ENCODE measurements around the gene PITPNB. TPM values are rescaled to one million over a fixed set of nuclear protein-coding genes. Genes with fewer than 3 reads are reported as not detected.

PITPNB gene
- total RNA-seq, 1 experiment from 2014 or later, result 29.5 TPM

DNA sequence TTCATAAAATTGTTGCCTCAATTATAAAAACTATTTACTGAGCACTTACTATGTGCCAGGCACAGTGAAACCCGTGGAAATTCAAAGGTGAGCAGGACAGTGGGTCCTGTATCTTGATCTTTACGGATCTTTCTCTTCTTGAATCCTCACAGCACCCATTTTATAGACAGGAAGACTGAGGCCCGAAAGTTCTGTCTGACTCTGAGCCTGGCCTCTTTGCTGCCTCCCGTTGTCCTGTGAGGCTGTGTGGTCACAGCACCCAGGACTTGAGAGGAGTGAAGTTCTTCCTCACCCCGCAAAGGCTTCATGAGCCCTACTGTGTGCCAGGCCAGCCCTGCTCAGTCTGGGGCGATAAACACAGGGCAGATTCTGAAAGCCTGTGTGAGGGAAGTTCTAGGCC is 104.1 kb downstream of the PITPNB start:
- DNase-seq (ENCODE audit: low spot score), result no peak
- in situ Hi-C loops (cut with HindIII; ENCODE audit: low sequenced_read_pairs), result no loop called here

DNA sequence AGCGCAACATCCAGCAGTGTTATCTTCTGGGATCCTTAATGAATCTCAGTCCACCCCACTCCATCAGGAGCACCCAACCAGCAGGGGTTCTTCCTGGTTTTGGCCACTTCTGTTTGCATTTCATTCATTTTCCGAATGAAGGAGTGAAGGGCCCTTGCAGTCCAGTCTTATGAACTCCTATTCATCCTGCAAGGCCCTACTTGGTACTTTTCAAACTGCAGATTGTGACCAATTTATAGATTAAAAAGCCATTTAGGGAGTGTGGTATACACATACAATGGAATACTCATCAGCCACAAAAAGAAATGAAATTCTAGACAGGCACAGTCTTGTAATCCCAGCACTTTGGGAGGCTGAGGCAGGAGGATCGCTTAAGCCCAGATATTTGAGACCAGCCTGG is 107.3 kb downstream of the PITPNB start:
- in situ Hi-C loops (cut with HindIII; ENCODE audit: low sequenced_read_pairs), result no loop called here
- DNase-seq (ENCODE audit: low spot score), result no peak

GRCh38 chr22:27810609-27811151 is 108.4 kb downstream of the PITPNB start:
- DNase-seq (ENCODE audit: low spot score), result no peak
- in situ Hi-C loops (cut with HindIII; ENCODE audit: low sequenced_read_pairs), result no loop called here

- in situ Hi-C loops (cut with HindIII; ENCODE audit: low sequenced_read_pairs), result no loop called here
- DNase-seq (ENCODE audit: low spot score), result no peak
These were observed 109.1 kb downstream of the PITPNB start for GRCh38 chr22:27809700-27810608.

GRCh38 chr22:27809226-27809603 is 109.8 kb downstream of the PITPNB start:
- DNase-seq (ENCODE audit: low spot score), result no peak
- in situ Hi-C loops (cut with HindIII; ENCODE audit: low sequenced_read_pairs), result no loop called here

GRCh38 chr22:27808451-27809225 is 110.4 kb downstream of the PITPNB start:
- no peak for DNase-seq (ENCODE audit: low spot score)
- in situ Hi-C loops (cut with HindIII; ENCODE audit: low sequenced_read_pairs), result no loop called here

DNA sequence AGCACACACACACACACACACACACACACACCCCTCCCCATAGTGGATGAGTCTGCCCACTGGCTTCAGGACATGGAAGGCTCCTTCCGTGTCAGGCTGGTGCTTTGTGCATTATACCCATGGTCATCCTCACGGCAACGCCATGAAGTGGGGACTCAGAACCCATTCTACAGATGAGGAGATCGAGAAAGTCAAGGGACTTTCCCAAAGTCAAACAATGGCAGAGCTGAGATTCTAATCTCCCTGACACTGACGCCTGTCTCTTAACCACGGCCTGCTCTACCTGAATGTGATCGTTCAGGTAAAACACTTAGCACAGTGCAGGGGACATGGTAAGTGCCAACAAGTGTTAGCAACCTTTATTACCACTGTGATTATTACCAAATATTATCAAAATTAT is 113.2 kb downstream of the PITPNB start:
- DNase-seq (ENCODE audit: low spot score), result no peak
- in situ Hi-C loops (cut with HindIII; ENCODE audit: low sequenced_read_pairs), result no loop called here

- in situ Hi-C loops (cut with HindIII; ENCODE audit: low sequenced_read_pairs), result no loop called here
- DNase-seq (ENCODE audit: low spot score), result peak; percentile 14
These were observed 114.4 kb downstream of the PITPNB start for GRCh38 chr22:27804470-27805297.

- in situ Hi-C loops (cut with HindIII; ENCODE audit: low sequenced_read_pairs), result no loop called here
- DNase-seq (ENCODE audit: low spot score), result no peak
These were observed 115.1 kb downstream of the PITPNB start for GRCh38 chr22:27803841-27804415.

DNA sequence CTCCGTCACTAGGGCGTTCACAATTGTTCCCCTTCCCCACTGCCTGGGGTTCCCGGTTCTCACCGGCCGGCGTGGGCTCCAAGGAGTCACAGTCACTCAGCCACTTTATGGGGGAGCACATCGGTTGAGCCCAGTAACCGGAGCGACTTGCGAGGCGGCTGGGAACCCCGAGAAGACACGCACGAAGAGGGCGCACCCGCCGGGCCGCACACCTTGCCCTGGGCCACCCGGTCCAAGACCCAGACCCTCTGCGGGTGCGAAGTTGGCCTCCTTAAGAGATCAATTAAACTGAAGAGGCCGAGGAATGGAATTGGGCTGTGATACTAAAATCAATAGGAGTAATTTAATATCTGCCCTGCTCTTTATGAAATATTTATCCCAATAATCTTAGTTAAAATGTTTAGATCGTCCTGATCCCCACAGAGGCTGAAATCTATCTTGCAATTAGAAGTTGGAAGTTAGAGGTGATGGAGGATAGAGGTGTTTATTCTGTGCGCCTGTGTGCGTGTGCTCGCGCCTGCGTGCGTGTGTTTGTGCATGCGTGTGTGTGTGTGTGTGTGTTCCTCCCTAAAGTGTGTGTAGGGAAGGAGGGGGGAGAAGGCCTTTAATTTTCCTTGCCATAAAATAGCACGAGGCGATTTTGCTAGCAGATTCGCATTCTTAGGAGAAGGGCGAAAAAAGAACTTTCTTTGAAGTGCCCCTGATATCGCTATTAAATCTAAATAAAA is 116.5 kb downstream of the PITPNB start:
- in situ Hi-C loops (cut with HindIII; ENCODE audit: low sequenced_read_pairs), result no loop called here
- no peak for DNase-seq (ENCODE audit: low spot score)

Other genes with a start within 250 kb of the PITPNB start
- gene MN1, start 117.5 kb downstream of the PITPNB start, total RNA-seq (2014; rRNA removed; shearing (Covaris generic)), result 0.54 and 0.62 TPM in 2 replicates

Measured in G401 (cell line).